H9 (cell line): ENCODE data around the gene SLC17A7. TPM values are rescaled to one million over a fixed set of nuclear protein-coding genes. Genes with fewer than 3 reads are reported as not detected.

Source experiments
- DNase-seq: peaks from one replicate; pipeline ENCODE4 v3.0.0-alpha.2; 2017
- H2AFZ ChIP-seq: one replicate; pipeline ENCODE4 v1.6.1; 2013; ENCODE audit warnings: mild to moderate bottlenecking, low read length, control low read depth, moderate library complexity
- H2AK5ac ChIP-seq: 2 replicates; pipeline ENCODE4 v1.6.1; 2013; ENCODE audit warnings: low read length, control low read depth, mixed read lengths; ENCODE audit not compliant: insufficient read length
- H2BK120ac ChIP-seq: one replicate; pipeline ENCODE4 v1.6.1; 2013; ENCODE audit warnings: low read depth, mild to moderate bottlenecking, low read length, control low read depth, inconsistent platforms; ENCODE audit not compliant: poor library complexity, severe bottlenecking
- H2BK12ac ChIP-seq: 2 replicates; pipeline ENCODE4 v1.6.1; 2013; ENCODE audit warnings: low read length, control low read depth, mixed read lengths, low read depth; ENCODE audit not compliant: insufficient read length
- H2BK15ac ChIP-seq: 2 replicates; pipeline ENCODE4 v1.6.1; 2013; ENCODE audit warnings: low read depth, low read length, control low read depth
- H2BK20ac ChIP-seq: one replicate; pipeline ENCODE4 v1.6.1; 2013; ENCODE audit warnings: low read depth, mild to moderate bottlenecking, low read length, control low read depth, inconsistent platforms; ENCODE audit not compliant: poor library complexity, severe bottlenecking
- H2BK5ac ChIP-seq: 2 replicates; pipeline ENCODE4 v1.6.1; 2013; ENCODE audit warnings: low read length, control low read depth, mixed read lengths; ENCODE audit not compliant: insufficient read length
- H3K14ac ChIP-seq: 2 replicates; pipeline ENCODE4 v1.6.1; 2013; ENCODE audit warnings: low read length, control low read depth; ENCODE audit not compliant: insufficient read depth
- H3K18ac ChIP-seq: 2 replicates; pipeline ENCODE4 v1.6.1; 2013; ENCODE audit warnings: low read depth, mild to moderate bottlenecking, mixed read lengths, low read length, control low read depth; ENCODE audit not compliant: insufficient read length
- H3K23ac ChIP-seq: 2 replicates; pipeline ENCODE4 v1.6.1; 2013; ENCODE audit warnings: low read length, control low read depth, mixed read lengths, low read depth; ENCODE audit not compliant: insufficient read length
- H3K23me2 ChIP-seq: 2 replicates; pipeline ENCODE4 v1.6.1; 2013; ENCODE audit warnings: low read depth, mild to moderate bottlenecking, mixed read lengths, low read length, control low read depth; ENCODE audit not compliant: insufficient read length, poor library complexity, severe bottlenecking
- H3K27ac ChIP-seq: 2 replicates; pipeline ENCODE4 v1.5.1; 2013; ENCODE audit warnings: low read length, control low read depth, mixed read lengths, low read depth; ENCODE audit not compliant: insufficient read length
- H3K27me3 ChIP-seq: 2 replicates; pipeline ENCODE4 v1.6.1; 2013; ENCODE audit warnings: low read length, control low read depth, inconsistent platforms; ENCODE audit not compliant: insufficient read depth
- H3K4ac ChIP-seq: 2 replicates; pipeline ENCODE4 v1.6.1; 2013; ENCODE audit warnings: low read depth, mild to moderate bottlenecking, control low read depth, inconsistent platforms, low read length, moderate library complexity
- H3K4me1 ChIP-seq: 2 replicates; pipeline ENCODE4 v1.6.1; 2013; ENCODE audit warnings: low read length, control low read depth, inconsistent platforms; ENCODE audit not compliant: insufficient read depth
- H3K4me2 ChIP-seq: 2 replicates; pipeline ENCODE4 v1.6.1; 2013; ENCODE audit warnings: low read length, control low read depth, mixed read lengths; ENCODE audit not compliant: insufficient read length, insufficient read depth
- H3K56ac ChIP-seq: 2 replicates; pipeline ENCODE4 v1.6.1; 2013; ENCODE audit warnings: low read depth, mild to moderate bottlenecking, mixed read lengths, low read length, control low read depth; ENCODE audit not compliant: insufficient read length
- H3K79me1 ChIP-seq: 2 replicates; pipeline ENCODE4 v1.6.1; 2013; ENCODE audit warnings: low read depth, mild to moderate bottlenecking, moderate library complexity, low read length, control low read depth, inconsistent platforms; ENCODE audit not compliant: insufficient read depth, poor library complexity, severe bottlenecking
- H3K79me2 ChIP-seq: 2 replicates; pipeline ENCODE4 v1.6.1; 2013; ENCODE audit warnings: low read length, control low read depth, inconsistent platforms; ENCODE audit not compliant: insufficient read depth
- H3K9ac ChIP-seq: 2 replicates; pipeline ENCODE4 v1.6.1; 2013; ENCODE audit warnings: low read length, control low read depth, mixed read lengths; ENCODE audit not compliant: insufficient read length; ENCODE audit errors: extremely low read depth
- H3K9me3 ChIP-seq: one replicate; pipeline ENCODE4 v1.6.1; 2013; ENCODE audit warnings: low read depth, low read length, inconsistent platforms; ENCODE audit not compliant: control insufficient read depth
- H3T11ph ChIP-seq: one replicate; pipeline ENCODE4 v1.6.1; 2013; ENCODE audit warnings: mild to moderate bottlenecking, low read length, control low read depth, inconsistent platforms
- H4K20me1 ChIP-seq: one replicate; pipeline ENCODE4 v1.6.1; 2013; ENCODE audit not compliant: control insufficient read depth, insufficient read length, insufficient read depth
- H4K5ac ChIP-seq: 2 replicates; pipeline ENCODE4 v1.6.1; 2013; ENCODE audit warnings: low read depth, mild to moderate bottlenecking, mixed read lengths, low read length, control low read depth; ENCODE audit not compliant: insufficient read length
- H4K8ac ChIP-seq: replicated peaks from 2 replicates; pipeline ENCODE4 v1.6.1; 2013; ENCODE audit warnings: low read length, control low read depth, mixed read lengths, low read depth; ENCODE audit not compliant: insufficient read length
- H4K91ac ChIP-seq: 2 replicates; pipeline ENCODE4 v1.6.1; 2013; ENCODE audit warnings: low read depth, mild to moderate bottlenecking, moderate library complexity, mixed read lengths, low read length, control low read depth; ENCODE audit not compliant: insufficient read length
- H3K27ac Mint-ChIP-seq, 3 experiments: 2 replicates in 2 of 3; 3 replicates in 1 of 3; pipeline ENCODE4 v1.8.0; 2020 to 2021; ENCODE audit warnings: mixed read lengths in 3 of 3, mild to moderate bottlenecking in 1 of 3, moderate library complexity in 1 of 3
- H3K27me3 Mint-ChIP-seq: 2 replicates; pipeline ENCODE4 v1.8.0; 2021; ENCODE audit warnings: low read depth, mild to moderate bottlenecking, moderate library complexity, mixed read lengths
- H3K36me3 Mint-ChIP-seq, 3 experiments: 2 replicates in 2 of 3; 3 replicates in 1 of 3; pipeline ENCODE4 v1.8.0; 2020 to 2021; ENCODE audit warnings: low read depth in 3 of 3, mixed read lengths in 3 of 3; ENCODE audit not compliant: insufficient read depth in 1 of 3
- H3K4me1 Mint-ChIP-seq, 2 experiments: 2 replicates each; pipeline ENCODE4 v1.8.0; 2020; ENCODE audit warnings: mixed read lengths in 2 of 2
- H3K4me3 Mint-ChIP-seq, 2 experiments: 2 replicates in 1 of 2; 3 replicates in 1 of 2; pipeline ENCODE4 v1.8.0; 2020 to 2021; ENCODE audit warnings: mild to moderate bottlenecking in 2 of 2, mixed read lengths in 2 of 2, moderate library complexity in 1 of 2
- H3K9me3 Mint-ChIP-seq, 2 experiments: 2 replicates in 1 of 2; 3 replicates in 1 of 2; pipeline ENCODE4 v1.8.0; 2020; ENCODE audit warnings: mild to moderate bottlenecking in 2 of 2, mixed read lengths in 2 of 2, moderate library complexity in 1 of 2
- WGBS: extraction: QIAGEN DNeasy Blood & Tissue Kit; methylation state at CpG from one replicate; pipeline ENCODE4 v1.1.7; 2013; ENCODE audit warnings: missing lambda C conversion rate, low lambda C conversion rate, mixed read lengths; ENCODE audit not compliant: insufficient read length; ENCODE audit errors: extremely low coverage; 5-methylcytosine and 5-hydroxymethylcytosine counted together
- total RNA-seq: library from RNA; stranded (reverse); gene quantifications from 2 replicates; pipeline ENCODE4 v1.2.1, GENCODE V29; 2021
- TF ChIP-seq, protein P1 (sequence below): fragments of 200-600 bp; sonication (generic); conservative IDR thresholded peaks from 3 replicates; pipeline ENCODE4 v1.8.0; 2021; ENCODE audit warnings: antibody characterized with exemption, mild to moderate bottlenecking

SLC17A7 gene
- total RNA-seq, 1 experiment from 2014 or later: 1.3 TPM

DNA sequence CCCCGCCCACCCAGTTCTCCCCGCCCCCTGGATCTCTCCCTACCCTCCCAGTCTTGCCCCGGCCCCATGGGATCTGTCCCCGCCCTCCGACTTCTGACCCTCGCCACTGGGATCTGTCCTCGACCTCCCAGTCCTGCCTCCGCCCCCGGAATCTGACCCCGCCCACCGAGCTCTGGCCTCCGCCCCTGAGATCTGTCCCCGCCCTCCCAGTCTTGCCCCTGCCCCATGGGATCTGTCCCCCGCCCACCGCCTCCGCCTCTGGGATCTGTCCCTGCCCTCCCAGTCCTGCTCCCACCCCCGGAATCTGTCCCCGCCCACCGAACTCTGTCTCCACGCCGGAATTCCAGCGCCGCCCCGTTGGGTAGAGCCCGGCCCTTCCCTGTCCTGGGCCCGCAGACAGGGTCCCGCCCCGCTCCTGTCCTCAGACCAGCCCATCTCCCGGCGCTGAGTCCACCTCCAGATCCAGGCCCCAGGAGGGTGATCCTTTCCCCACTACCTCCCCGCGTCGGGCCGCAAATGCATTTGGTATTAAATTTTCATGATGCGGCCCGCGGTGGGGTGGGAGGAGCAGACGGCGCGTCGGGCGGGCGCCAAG lies 1.5 kb upstream of the SLC17A7 start:
- Histone ChIP-seq H3K9me3 (no peaks in the 10 kb centered on the region), H2BK120ac (no peak overlapping the region), H4K5ac (no peak overlapping the region), H3K79me2 (no peaks in the 10 kb centered on the region), H3K79me1 (no peaks in the 10 kb centered on the region), H2BK5ac (no peak overlapping the region), H4K91ac (no peak overlapping the region), H3K56ac (no peak overlapping the region), H3K14ac (0 out of 2 replicates have a peak overlapping the region, but pooled peaks have one; percentile 4), H2AFZ (no peak overlapping the region), H4K8ac (no peak overlapping the region), H3K27ac (no peak overlapping the region), H2AK5ac (no peak overlapping the region), H2BK15ac (no peak overlapping the region), H3T11ph (no peak overlapping the region), H3K9ac (no peak overlapping the region), H2BK12ac (no peak overlapping the region), H2BK20ac (no peak overlapping the region), H4K20me1 (no peaks in the 10 kb centered on the region), H3K4ac (no peak overlapping the region), H3K4me2 (peak overlapping the region; percentile 83), H3K23ac (no peak overlapping the region), H3K18ac (no peak overlapping the region), H3K27me3 (peaks cover 26% of the 10 kb centered on the region; the same call in 1 of the 2 replicates), H3K4me1 (no peaks in the 10 kb centered on the region), H3K23me2 (peaks cover 21% of the 10 kb centered on the region)
- TF ChIP-seq, protein P1, sequence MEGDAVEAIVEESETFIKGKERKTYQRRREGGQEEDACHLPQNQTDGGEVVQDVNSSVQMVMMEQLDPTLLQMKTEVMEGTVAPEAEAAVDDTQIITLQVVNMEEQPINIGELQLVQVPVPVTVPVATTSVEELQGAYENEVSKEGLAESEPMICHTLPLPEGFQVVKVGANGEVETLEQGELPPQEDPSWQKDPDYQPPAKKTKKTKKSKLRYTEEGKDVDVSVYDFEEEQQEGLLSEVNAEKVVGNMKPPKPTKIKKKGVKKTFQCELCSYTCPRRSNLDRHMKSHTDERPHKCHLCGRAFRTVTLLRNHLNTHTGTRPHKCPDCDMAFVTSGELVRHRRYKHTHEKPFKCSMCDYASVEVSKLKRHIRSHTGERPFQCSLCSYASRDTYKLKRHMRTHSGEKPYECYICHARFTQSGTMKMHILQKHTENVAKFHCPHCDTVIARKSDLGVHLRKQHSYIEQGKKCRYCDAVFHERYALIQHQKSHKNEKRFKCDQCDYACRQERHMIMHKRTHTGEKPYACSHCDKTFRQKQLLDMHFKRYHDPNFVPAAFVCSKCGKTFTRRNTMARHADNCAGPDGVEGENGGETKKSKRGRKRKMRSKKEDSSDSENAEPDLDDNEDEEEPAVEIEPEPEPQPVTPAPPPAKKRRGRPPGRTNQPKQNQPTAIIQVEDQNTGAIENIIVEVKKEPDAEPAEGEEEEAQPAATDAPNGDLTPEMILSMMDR: no peak
- peaks cover 10 to 20% (median 20%) of the 10 kb centered on the region in 3 experiments for H3K36me3 Mint-ChIP-seq
- H3K27me3 Mint-ChIP-seq: peaks cover 44% of the 10 kb centered on the region
- H3K9me3 Mint-ChIP-seq: no peaks in the 10 kb centered on the region; a peak in 1 of 5 replicates
- no CpG with 5 or more reads among the region's 43 CpGs for whole genome bisulfite sequencing
- peak overlapping the region in 2 of 3 experiments; percentile 83 to 90; a peak in 3 of 7 replicates for H3K27ac Mint-ChIP-seq
- H3K4me3 Mint-ChIP-seq: peak overlapping the region; percentile 74 to 82
- peaks cover 23 to 39% of the 10 kb centered on the region in 2 experiments for H3K4me1 Mint-ChIP-seq
- peak; percentile 100 for DNase-seq
